ENCODE data around the gene BRAT1. TPM values are rescaled to one million over a fixed set of nuclear protein-coding genes. Genes with fewer than 3 reads are reported as not detected.

The BRAT1 gene
- total and polyA plus RNA-seq, 8 donors, result 22.5 to 41.4 (median 28.0) TPM

DNA sequence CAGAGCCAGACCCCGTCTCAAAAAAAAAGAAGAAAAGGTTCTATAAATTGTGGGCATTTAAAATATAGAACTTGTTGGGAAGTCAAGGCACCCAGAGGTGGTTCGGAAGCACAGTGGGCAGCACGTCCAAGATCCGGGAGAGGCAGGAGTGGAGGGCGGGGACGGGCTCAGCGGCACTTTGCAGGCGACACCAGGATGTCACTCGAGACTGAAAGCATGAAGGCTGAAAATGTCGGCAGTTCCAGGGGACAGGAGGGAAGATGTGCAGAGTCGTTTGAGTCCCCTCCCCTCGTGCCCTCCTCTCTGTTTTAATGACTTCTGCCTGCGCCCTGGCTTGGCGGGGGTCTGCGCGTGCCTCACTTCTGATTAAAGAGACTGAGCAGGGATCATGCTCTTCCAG lies 34.0 kb upstream of the BRAT1 start:
- TF ChIP-seq, protein P1, sequence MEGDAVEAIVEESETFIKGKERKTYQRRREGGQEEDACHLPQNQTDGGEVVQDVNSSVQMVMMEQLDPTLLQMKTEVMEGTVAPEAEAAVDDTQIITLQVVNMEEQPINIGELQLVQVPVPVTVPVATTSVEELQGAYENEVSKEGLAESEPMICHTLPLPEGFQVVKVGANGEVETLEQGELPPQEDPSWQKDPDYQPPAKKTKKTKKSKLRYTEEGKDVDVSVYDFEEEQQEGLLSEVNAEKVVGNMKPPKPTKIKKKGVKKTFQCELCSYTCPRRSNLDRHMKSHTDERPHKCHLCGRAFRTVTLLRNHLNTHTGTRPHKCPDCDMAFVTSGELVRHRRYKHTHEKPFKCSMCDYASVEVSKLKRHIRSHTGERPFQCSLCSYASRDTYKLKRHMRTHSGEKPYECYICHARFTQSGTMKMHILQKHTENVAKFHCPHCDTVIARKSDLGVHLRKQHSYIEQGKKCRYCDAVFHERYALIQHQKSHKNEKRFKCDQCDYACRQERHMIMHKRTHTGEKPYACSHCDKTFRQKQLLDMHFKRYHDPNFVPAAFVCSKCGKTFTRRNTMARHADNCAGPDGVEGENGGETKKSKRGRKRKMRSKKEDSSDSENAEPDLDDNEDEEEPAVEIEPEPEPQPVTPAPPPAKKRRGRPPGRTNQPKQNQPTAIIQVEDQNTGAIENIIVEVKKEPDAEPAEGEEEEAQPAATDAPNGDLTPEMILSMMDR (IDR thresholded peaks at IDR 0.05), result no peak
- no peaks in the 10 kb centered on the region for H3K27me3 ChIP-seq
- peaks cover 0 to 88% of the 10 kb centered on the region in 2 donors for H3K36me3 ChIP-seq
- DNase-seq (peak in 1 of 4 donors; percentile 50), ATAC-seq (no peak)
- no peak overlapping the region for H3K27ac ChIP-seq
- H3K4me1 ChIP-seq, result no peaks in the 10 kb centered on the region
- H3K9me3 ChIP-seq, result no peaks in the 10 kb centered on the region
- intact Hi-C loops (cut with DNase I), result no loop called here
- no peak overlapping the region for H3K4me3 ChIP-seq

DNA sequence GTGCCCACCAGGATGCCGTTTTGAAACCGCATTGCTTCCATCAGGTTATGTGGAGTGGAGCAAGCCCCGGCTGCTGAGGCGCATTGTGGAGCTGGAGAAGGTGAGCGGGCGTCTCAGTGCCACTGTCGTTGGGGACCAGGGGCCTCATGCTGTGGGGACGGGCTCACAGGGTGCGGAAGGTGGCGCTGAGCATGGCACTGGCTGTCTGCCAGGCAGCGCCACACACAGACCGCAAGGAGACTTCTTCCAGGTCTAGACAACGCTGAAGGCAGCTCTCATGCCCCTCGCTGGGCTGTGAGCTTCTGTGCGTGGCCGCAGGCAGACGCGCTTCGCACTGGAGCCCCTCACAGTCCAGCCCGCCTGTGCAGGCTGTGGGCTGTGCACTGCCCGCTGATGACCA lies 32.5 kb upstream of the BRAT1 start:
- intact Hi-C loops (cut with DNase I), result no loop called here
- Histone ChIP-seq H3K4me3 (no peak overlapping the region), H3K9me3 (no peaks in the 10 kb centered on the region), H3K36me3 (peaks cover 0 to 76% of the 10 kb centered on the region in 2 donors), H3K27ac (no peak overlapping the region), H3K4me1 (no peaks in the 10 kb centered on the region), H3K27me3 (no peaks in the 10 kb centered on the region)
- DNase-seq (peak in 1 of 4 donors; percentile 61), ATAC-seq (no peak)
- TF ChIP-seq, protein P1 (IDR thresholded peaks at IDR 0.05), result no peak

DNA sequence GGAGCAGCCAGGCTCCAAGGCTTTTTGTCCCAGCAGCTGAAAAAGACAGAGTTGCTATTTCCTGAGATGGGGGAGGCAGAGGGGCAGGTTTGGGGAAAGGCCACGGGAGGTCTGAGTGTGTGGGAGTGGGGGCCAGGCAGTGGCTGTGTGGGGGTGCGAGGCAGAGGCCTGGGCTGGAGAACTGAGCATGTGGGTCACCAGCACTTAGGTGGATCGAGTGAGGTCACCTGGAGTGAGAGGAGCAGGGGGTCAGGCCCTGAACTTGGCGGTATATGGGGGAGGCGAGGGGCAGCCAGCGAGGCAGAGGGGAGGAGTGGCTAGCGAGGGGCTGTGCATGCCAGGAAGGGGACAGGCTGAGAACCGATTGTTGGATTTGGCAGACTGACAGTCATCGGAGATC lies 31.8 kb upstream of the BRAT1 start:
- Histone ChIP-seq H3K27me3 (no peaks in the 10 kb centered on the region), H3K27ac (no peak overlapping the region), H3K4me1 (no peaks in the 10 kb centered on the region), H3K36me3 (peaks cover 0 to 69% of the 10 kb centered on the region in 2 donors), H3K4me3 (no peak overlapping the region), H3K9me3 (no peaks in the 10 kb centered on the region)
- ATAC-seq, result no peak
- TF ChIP-seq, protein P1 (IDR thresholded peaks at IDR 0.05), result no peak
- peak in 1 of 4 donors; percentile 40 for DNase-seq
- intact Hi-C loops (cut with DNase I), result no loop called here

DNA sequence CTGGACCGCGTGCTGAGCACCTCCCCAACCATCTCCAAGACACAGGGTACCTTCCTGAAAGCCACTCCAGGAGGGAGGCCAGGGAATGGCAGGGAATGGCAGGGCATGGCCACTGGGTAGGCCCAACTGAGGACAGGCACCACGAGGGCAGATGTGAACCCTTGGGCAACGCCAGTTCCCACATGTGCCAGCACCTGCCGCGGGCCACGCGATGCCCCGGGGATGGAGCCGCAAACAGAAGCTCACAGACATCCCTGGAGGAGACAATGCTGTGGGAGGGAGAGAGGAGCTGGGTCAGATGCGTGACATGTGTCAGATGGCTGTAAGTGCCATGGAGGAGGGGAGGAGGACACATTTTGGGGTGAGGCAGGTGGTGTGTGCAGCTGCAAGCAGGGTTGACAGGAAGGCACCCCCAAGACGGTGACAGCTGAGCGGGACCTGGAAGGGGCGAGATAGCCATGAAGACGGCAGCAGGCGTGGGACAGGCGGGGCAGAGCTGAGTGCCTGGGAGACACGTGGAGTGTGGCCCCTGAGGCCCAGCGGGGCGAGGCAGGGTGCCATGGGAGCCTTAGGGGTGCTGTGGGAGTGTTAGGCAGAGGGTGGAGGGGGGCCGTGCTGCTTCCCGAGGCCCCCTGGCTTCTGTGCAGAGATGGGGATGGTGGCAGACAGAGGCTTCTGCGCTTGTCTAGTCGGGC lies 31.1 kb upstream of the BRAT1 start:
- peak in 1 of 4 donors; percentile 66 for DNase-seq
- no peaks in the 10 kb centered on the region for H3K4me1 ChIP-seq
- intact Hi-C loops (cut with DNase I), result no loop called here
- TF ChIP-seq, protein P1 (IDR thresholded peaks at IDR 0.05), result no peak
- no peak for ATAC-seq
- H3K4me3 ChIP-seq, result no peak overlapping the region
- no peaks in the 10 kb centered on the region for H3K9me3 ChIP-seq
- H3K36me3 ChIP-seq, result peaks cover 0 to 63% of the 10 kb centered on the region in 2 donors
- no peaks in the 10 kb centered on the region for H3K27me3 ChIP-seq
- H3K27ac ChIP-seq, result no peak overlapping the region

DNA sequence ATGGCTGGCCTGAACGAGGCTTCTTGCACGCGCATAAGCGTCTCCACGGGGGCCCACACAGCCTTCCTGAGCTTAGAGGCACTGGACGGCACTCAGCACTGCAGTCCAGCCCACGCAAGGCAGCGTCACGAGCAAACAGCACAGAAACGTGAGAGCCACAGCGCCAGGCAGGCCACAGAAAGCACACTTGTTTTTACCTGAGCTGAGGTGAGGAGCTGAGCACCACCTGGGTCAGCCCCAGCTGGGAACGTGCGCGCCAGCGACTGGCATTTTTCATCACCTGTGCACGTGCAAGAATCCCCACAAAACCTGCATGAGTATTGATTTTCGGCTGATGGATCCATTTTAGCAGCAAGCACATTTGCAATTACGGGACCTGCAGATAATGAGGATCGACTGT lies 30.1 kb upstream of the BRAT1 start:
- no peaks in the 10 kb centered on the region for H3K9me3 ChIP-seq
- H3K4me3 ChIP-seq, result no peak overlapping the region
- DNase-seq (peak in 1 of 4 donors; percentile 50), ATAC-seq (no peak)
- H3K36me3 ChIP-seq, result peaks cover 0 to 58% of the 10 kb centered on the region in 2 donors
- no peak overlapping the region for H3K27ac ChIP-seq
- no peaks in the 10 kb centered on the region for H3K27me3 ChIP-seq
- TF ChIP-seq, protein P1 (IDR thresholded peaks at IDR 0.05), result no peak
- intact Hi-C loops (cut with DNase I), result no loop called here
- H3K4me1 ChIP-seq, result no peaks in the 10 kb centered on the region

All from left lung (tissue), 10 donors.